Lung (tissue), 12 donors: ENCODE measurements around the gene FAM168A. TPM values are rescaled to one million over a fixed set of nuclear protein-coding genes. Genes with fewer than 3 reads are reported as not detected.

ENCODE experiments used
- ATAC-seq: fragments of 200-7000 bp; cut with Tn5 transposase; one replicate; pipeline ENCODE4 v1.9.1; 2020; ENCODE audit warnings: moderate number of reproducible peaks; ENCODE audit not compliant: insufficient read depth, low FRiP score
- DNase-seq, 3 donors: peaks; one replicate each; pipeline ENCODE4 v3.0.0-alpha.2; 2013 to 2017
- H3K27ac ChIP-seq, 2 donors: one replicate each; pipeline ENCODE4 v1.5.1; 2013; ENCODE audit warnings: mild to moderate bottlenecking in 2 of 2, moderate library complexity in 2 of 2, control low read depth in 1 of 2, inconsistent platforms in 1 of 2, low read depth in 1 of 2, low read length in 1 of 2
- H3K27me3 ChIP-seq, 3 donors: one replicate each; pipeline ENCODE4 v1.5.1; 2013; ENCODE audit warnings: low read length in 2 of 3; ENCODE audit not compliant: control insufficient read depth in 3 of 3, insufficient read depth in 3 of 3
- H3K36me3 ChIP-seq, 4 donors: one replicate each; pipeline ENCODE4 v1.5.1; 2013; ENCODE audit warnings: low read length in 4 of 4, mild to moderate bottlenecking in 1 of 4, moderate library complexity in 1 of 4; ENCODE audit not compliant: control insufficient read depth in 4 of 4, insufficient read depth in 4 of 4
- H3K4me1 ChIP-seq, 5 donors: one replicate each; pipeline ENCODE4 v1.5.1; 2013; ENCODE audit warnings: low read length in 5 of 5, mild to moderate bottlenecking in 2 of 5, moderate library complexity in 1 of 5; ENCODE audit not compliant: control insufficient read depth in 5 of 5, insufficient read depth in 5 of 5
- H3K4me3 ChIP-seq: one replicate; pipeline ENCODE4 v1.5.1; 2013; ENCODE audit warnings: mild to moderate bottlenecking, control low read depth, moderate library complexity
- H3K9ac ChIP-seq, 2 donors: one replicate each; pipeline ENCODE4 v1.5.1; 2013; ENCODE audit warnings: low read length in 2 of 2, control low read depth in 1 of 2; ENCODE audit not compliant: insufficient read depth in 1 of 2
- H3K9me3 ChIP-seq, 4 donors: one replicate each; pipeline ENCODE4 v1.5.1; 2013; ENCODE audit warnings: low read length in 3 of 4, mild to moderate bottlenecking in 1 of 4, moderate library complexity in 1 of 4; ENCODE audit not compliant: control insufficient read depth in 4 of 4, insufficient read depth in 3 of 4
- CTCF ChIP-seq: IDR thresholded peaks from 2 replicates; pipeline ENCODE4 v1.5.1; 2012; ENCODE audit warnings: mild to moderate bottlenecking; ENCODE audit errors: control extremely low read depth, extremely low read depth
- WGBS, 2 donors: extraction: QIAGEN DNeasy Blood & Tissue Kit; methylation state at CpG; one replicate each; pipeline ENCODE4 v1.1.7; 2013; 5-methylcytosine and 5-hydroxymethylcytosine counted together
- polyA plus RNA-seq, 2 donors: library from polyadenylated mRNA; stranded (reverse); fragments of 200-250 nt; gene quantifications; one replicate each; pipeline ENCODE4 v1.2.1, GENCODE V29; 2013
- total RNA-seq, 2 donors: library from RNA; depleted of rRNA in 1 of 2; stranded (reverse); fragments of >200 nt in 1 of 2; gene quantifications; one replicate each; pipeline ENCODE4 v1.2.1, GENCODE V29; 2014 to 2021
- donor health status: control.
- donor health status: control.
- donor health status: Bipolar disorder and iron deficiency.
- donor health status: healthy.
- donor health status: DM: yes; HTN: yes; CAD: no.

The FAM168A gene
- total and polyA plus RNA-seq, 4 donors, result 6.7 to 25.5 (median 17.1) TPM

GRCh38 chr11:73596547-73596946 lies 1.4 kb downstream of the FAM168A start:
- TF ChIP-seq CTCF, result no peak
- Histone ChIP-seq H3K36me3 (no peaks in the 10 kb centered on the region), H3K9ac (no peak overlapping the region), H3K4me1 (peaks cover 3 to 28% (median 12%) of the 10 kb centered on the region in 5 donors), H3K27ac (no peak overlapping the region), H3K9me3 (peaks cover 0 to 3% (median 0%) of the 10 kb centered on the region in 4 donors), H3K27me3 (no peaks in the 10 kb centered on the region), H3K4me3 (no peak overlapping the region)
- WGBS, 2 donors, result 94 to 96% methylated on average over 2 of the region's 2 CpGs
- DNase-seq, result no peak
- no peak for ATAC-seq

- ATAC-seq (no peak), DNase-seq (no peak)
- Histone ChIP-seq H3K27me3 (no peaks in the 10 kb centered on the region), H3K9ac (no peak overlapping the region), H3K36me3 (no peaks in the 10 kb centered on the region), H3K9me3 (no peaks in the 10 kb centered on the region), H3K4me3 (no peak overlapping the region), H3K4me1 (peaks cover 3 to 24% (median 14%) of the 10 kb centered on the region in 5 donors), H3K27ac (no peak overlapping the region)
- TF ChIP-seq CTCF, result no peak
- 90 to 93% methylated on average over 3 of the region's 3 CpGs for WGBS, 2 donors
Observed at GRCh38 chr11:73592640-73593039, 5.3 kb downstream of the FAM168A start.

GRCh38 chr11:73591743-73592142 lies 6.2 kb downstream of the FAM168A start:
- no peaks in the 10 kb centered on the region for H3K36me3 ChIP-seq
- whole genome bisulfite sequencing, 2 donors, result 89 to 94% methylated on average over 4 of the region's 4 CpGs
- H3K9me3 ChIP-seq, result no peaks in the 10 kb centered on the region
- TF ChIP-seq CTCF, result no peak
- no peak for ATAC-seq
- peaks cover 0 to 18% (median 7%) of the 10 kb centered on the region in 5 donors for H3K4me1 ChIP-seq
- no peak for DNase-seq
- no peak overlapping the region for H3K27ac ChIP-seq
- H3K27me3 ChIP-seq, result no peaks in the 10 kb centered on the region
- H3K4me3 ChIP-seq, result no peak overlapping the region
- no peak overlapping the region for H3K9ac ChIP-seq

GRCh38 chr11:73590991-73591390 lies 6.9 kb downstream of the FAM168A start:
- Histone ChIP-seq H3K27ac (no peak overlapping the region), H3K9me3 (no peaks in the 10 kb centered on the region), H3K4me3 (no peak overlapping the region), H3K4me1 (peaks cover 0 to 12% (median 3%) of the 10 kb centered on the region in 5 donors), H3K9ac (no peak overlapping the region), H3K27me3 (no peaks in the 10 kb centered on the region), H3K36me3 (no peaks in the 10 kb centered on the region)
- no peak for TF ChIP-seq CTCF
- WGBS, 2 donors, result 89 to 93% methylated on average over 7 of the region's 7 CpGs
- ATAC-seq (no peak), DNase-seq (no peak)
